ENCODE data around the gene FGF12. TPM values are rescaled to one million over a fixed set of nuclear protein-coding genes. Genes with fewer than 3 reads are reported as not detected.
"Not testable (repeated sequence)": the region's sequence is repeated elsewhere in the genome, so short reads cannot be mapped to it uniquely, and the experiment has no call there.

The FGF12 gene
- total RNA-seq, result 0.63 TPM

DNA sequence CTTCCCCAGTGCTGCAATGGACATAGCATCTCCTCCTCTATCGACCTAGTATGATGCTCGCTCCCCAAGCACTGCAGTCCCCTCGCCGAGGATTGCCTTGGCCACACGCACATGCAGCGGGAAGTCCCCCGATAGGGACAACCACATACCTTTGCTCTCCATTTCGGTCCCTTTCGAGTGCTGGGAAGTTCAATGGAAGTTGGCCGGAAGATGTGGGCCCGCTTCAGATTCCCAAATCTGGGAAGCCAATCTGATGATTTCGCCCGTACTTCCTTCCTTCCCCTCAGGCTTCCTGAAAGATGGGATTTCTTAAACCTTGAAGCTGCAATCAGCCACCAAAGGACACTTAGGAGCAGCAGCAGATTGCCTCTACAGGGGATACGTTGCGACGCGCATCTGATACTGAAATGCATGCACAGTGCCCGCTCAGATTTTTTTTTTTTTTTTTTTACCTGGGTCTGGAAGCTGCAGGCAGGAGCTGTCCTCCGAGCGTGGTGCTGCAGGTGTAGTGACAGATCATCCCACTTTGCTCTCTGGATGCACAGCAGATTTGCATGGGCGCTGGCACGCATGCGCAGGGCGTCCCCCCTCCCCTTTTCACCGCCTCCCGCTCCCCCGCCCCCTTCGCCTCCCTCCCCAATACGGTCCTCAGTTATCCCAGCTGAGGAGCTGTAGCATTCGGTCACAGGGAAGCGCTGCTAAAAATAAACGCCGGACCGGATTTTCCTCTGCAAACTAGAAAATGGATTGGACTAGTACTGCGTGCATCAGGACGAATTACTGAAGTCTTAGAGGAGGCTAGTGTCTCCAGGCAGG is at the start of gene FGF12:
TSS of gene FGF12 (minus strand) at position 510 of the 816 bp plus-strand sequence.
- ATAC-seq (peak; percentile 80), DNase-seq (ENCODE audit: low spot score) (peak; percentile 49)

DNA sequence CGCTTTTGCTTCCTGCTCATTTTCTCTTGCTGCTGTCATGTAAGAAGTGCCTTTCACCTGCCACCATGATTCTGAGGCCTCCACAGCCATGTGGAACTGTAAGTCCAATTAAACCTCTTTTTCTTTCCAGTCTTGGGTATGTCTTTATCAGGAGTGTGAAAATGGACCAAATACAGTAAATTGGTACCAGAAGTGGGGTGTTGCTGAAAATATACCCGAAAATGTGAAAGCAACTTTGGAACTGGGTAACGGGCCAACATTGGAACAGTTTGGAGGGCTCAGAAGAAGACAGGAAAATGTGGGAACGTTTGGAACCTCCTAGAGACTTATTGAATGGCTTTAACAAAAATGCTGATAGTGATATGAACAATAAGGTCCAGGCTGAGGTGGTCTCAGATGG is 47.0 kb upstream of the FGF12 start:
- ATAC-seq, result not testable (repeated sequence)

GRCh38 chr3:192772240-192772894 is 45.0 kb upstream of the FGF12 start:
- DNase-seq (ENCODE audit: low spot score) (peak; percentile 65), ATAC-seq (peak; percentile 100)

More for the DNA sequence above, 47.0 kb upstream of the FGF12 start:
- DNase-seq (ENCODE audit: low spot score), result not testable (repeated sequence)

- ATAC-seq, result no peak
- no peak for DNase-seq (ENCODE audit: low spot score)
Measured at GRCh38 chr3:192758654-192759053, 31.3 kb upstream of the FGF12 start.

DNA sequence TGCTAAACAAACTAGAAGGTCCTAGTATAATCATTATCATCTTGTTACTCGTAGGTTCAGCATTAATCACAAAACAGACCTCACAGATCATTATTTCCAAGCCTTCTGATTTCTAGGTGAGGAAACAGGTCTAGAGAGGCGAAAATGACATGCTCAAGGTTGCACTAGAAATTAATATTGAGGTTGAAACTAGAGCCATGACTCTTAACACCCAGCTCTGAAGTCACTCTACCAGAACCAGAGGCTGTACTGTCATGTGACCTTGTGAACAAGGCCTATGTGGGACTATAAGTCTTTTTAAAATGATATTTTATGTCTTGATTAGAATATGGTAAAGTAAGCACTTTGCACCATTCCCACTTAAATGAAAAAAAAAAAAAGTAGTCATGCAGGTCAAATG is 23.8 kb upstream of the FGF12 start:
- ATAC-seq (no peak), DNase-seq (ENCODE audit: low spot score) (no peak)

DNA sequence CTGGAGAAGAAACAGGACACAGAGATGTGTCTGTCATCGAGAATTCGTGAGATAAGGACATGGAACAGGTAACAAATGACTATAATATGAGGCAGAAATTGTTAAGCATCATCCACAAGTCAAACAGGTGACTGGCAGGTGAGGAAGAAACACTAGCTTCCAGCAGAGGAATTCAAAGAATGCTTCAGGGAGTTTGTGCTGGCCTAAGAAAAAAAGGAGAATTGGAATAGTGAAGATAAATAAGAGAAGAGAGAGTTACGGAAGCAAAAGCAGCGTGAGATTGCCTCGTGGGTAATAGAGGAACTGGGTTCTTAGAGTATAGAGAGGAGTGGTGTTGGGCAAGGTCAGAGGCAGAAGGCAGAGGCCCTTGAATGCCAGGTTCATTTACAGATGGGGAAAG is 22.9 kb upstream of the FGF12 start:
- DNase-seq (ENCODE audit: low spot score) (no peak), ATAC-seq (no peak)

GRCh38 chr3:192747746-192748145 is 20.4 kb upstream of the FGF12 start:
- no peak for ATAC-seq
- DNase-seq (ENCODE audit: low spot score), result no peak

DNA sequence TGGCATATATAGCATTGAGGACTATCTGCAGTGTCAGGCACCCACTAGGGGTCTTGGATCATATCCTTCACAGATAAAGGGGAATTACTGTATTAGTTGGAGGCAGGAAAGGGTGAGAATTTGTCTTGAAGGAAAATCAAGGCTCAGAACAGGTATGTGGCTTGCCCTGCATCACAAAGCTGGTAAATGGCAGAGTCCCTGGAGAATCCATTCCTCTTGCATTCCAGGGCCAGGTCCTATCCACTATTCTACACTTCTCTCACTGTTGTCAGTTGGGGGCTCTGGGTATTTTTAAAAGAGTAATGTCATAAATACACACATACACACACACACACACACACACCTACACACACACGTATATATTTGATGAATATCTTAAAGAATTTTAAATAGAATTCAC is 19.8 kb upstream of the FGF12 start:
- ATAC-seq (no peak), DNase-seq (ENCODE audit: low spot score) (no peak)

DNA sequence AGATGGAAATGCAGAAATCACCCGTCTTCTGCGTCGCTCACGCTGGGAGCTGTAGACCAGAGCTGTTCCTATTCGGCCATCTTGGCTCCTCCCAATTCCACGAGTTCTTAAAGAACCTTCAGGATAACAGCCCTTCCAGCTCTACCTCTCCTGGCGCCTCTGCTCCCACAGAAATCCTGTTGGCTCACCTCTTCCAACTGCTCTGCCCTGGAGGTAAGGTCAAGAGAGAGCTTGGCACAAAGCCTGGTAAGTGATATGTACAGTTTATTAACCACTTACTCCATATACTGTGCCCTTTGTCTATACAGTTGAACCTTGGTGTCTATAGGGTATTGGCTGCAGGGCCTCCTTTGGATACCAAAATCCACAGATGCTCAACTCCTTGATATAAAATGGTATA is 17.8 kb upstream of the FGF12 start:
- DNase-seq (ENCODE audit: low spot score) (no peak), ATAC-seq (no peak)

DNA sequence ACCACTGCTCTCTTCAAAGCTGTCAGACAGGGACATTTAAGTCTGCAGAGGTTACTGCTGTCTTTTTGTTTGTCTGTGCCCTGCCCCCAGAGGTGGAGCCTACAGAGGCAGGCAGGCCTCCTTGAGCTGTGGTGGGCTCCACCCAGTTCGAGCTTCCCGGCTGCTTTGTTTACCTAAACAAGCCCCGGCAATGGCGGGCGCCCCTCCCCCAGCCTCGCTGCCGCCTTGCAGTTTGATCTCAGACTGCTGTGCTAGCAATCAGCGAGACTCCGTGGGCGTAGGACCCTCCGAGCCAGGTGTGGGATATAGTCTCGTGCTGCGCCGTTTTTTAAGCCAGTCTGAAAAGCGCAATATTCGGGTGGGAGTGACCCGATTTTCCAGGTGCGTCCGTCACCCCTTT is 17.3 kb upstream of the FGF12 start:
- ATAC-seq; DNase-seq (ENCODE audit: low spot score): not testable (repeated sequence)

DNA sequence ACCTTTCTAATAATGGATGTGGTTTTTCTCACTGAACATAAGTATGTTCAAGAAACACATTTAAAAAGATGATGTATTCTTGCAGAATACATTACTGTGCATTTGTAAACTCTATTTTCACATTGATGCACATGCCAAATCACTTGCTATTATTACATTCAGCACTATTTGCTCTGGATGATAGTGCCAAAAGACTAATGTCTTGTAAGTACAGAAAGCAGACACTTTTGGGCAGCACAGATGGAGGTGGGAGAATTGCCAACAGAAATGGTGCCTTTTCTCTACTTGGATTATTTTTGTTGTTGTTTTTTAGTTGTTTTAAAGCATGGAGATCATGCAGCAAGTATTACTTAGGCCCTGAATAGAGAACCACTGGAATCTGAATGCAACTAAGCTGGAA is 10.2 kb upstream of the FGF12 start:
- ATAC-seq (no peak), DNase-seq (ENCODE audit: low spot score) (no peak)

DNA sequence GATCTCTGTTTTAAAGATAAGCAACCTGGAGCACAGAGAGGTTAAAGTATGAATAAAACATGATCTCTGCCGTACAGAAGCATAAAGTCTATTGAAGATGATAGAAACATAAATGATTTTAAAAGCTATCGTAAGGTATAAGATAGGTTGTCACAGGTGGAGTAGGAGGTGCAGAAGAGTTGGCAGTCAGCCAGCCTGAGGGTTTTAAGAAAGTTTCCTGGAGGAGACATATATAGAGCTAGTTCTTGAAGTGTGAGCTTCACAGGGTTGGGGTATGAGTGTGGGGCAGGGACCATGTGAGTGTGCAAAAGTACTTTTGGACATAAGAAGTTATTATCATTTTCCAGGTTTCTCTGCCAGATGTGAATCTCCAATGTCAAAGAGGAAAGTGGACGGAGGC is 3.9 kb upstream of the FGF12 start:
- ATAC-seq (no peak), DNase-seq (ENCODE audit: low spot score) (no peak)

GRCh38 chr3:192726385-192726784 is 956 bp downstream of the FGF12 start:
- DNase-seq (ENCODE audit: low spot score), result no peak
- no peak for ATAC-seq

DNA sequence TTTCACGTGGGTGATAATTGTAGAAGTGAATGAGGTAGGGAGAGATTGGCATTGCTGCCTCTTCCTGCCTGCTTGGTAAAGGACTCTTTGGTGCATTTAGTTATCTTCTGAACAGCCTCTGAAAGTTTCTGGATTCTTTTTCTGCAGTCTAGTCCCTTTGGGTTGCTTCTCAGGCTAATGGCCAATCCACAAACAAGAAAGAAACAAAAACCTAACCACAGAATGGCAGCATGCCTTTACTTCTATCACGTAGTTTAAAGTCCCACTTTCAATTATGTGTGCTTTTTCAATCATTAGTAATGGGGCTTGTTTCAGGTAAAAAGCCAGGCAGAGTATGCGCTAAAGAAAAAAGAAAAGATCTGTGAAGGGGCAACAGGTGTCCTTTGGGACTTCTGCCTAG is 7.4 kb downstream of the FGF12 start:
- ATAC-seq (no peak), DNase-seq (ENCODE audit: low spot score) (no peak)

GRCh38 chr3:192718156-192718555 is 9.2 kb downstream of the FGF12 start:
- ATAC-seq (no peak), DNase-seq (ENCODE audit: low spot score) (no peak)

- DNase-seq (ENCODE audit: low spot score) (no peak), ATAC-seq (no peak)
Measured at GRCh38 chr3:192715126-192715525, 12.2 kb downstream of the FGF12 start.

GRCh38 chr3:192711126-192711525 is 16.2 kb downstream of the FGF12 start:
- ATAC-seq; DNase-seq (ENCODE audit: low spot score): not testable (repeated sequence)

- no peak for ATAC-seq
Measured at GRCh38 chr3:192710366-192710765, 17.0 kb downstream of the FGF12 start.

DNA sequence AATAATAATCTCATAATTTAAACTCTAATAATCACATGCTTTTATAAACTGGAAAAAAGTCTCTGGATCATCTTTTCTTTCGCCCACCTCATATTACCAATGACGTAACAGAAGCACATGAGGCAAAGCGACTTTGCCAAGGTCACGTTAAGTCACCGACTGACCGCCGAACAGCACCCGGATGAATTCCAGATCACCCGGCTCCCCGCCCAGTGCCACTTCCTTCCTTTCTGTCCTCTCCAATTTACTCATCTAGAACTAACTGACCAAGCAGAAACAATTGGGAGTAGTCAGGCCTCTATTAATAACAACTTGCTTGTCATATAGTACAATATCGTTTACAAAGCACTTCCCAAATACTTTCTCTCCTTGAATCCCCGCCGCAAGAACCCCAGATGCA is 21.1 kb downstream of the FGF12 start:
- ATAC-seq (no peak), DNase-seq (ENCODE audit: low spot score) (no peak)

More at GRCh38 chr3:192710366-192710765, 17.0 kb downstream of the FGF12 start:
- no peak for DNase-seq (ENCODE audit: low spot score)

DNA sequence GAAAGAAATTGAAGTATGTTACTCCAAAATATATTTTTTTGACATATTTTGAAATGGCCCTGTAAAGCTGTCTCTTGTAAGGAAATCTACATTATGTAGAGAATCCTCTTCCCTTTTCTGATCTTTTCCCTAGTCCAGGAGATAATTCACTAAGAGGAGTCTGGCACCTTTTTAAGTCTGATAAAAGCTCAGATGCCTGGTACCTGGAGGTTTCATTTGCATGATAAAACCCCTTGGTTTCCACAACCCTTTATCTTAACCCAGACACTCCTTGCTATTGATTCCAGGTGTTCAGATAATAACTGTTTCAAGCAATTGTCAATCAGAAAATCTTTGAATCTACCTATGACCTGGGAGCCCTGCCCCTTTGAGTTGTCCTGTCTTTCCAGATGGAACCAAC is 26.5 kb downstream of the FGF12 start:
- ATAC-seq, result no peak
- no peak for DNase-seq (ENCODE audit: low spot score)

DNA sequence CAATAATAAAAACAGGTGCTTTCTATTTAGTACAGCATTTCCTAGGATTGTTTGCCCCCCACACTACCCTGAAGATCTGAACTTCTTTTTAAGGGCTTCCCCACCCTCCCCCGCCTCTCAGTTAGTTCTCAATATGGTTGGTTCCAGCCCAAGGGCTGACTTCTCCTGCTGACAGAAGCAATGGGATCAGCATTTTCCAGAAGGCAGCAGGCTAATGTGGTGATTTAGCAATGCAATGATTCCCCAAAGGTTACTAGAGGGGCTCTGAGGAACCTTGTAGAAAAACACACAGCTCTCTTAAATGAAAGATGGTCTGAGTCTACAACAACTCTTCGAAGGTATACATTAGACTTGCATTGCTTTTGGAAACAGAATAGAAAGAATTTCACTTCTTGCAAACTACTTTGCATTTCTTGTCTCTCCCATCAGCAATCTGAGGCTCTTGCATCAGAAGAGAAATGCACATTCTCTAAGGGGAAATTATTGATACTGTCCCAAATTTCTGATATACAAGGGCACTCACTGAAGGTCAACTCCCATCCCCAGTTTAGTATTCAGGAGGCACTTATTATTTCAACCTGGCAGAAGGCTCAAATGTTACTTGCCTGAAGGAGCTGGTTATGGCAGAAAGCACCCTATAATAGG is 30.3 kb downstream of the FGF12 start:
- DNase-seq (ENCODE audit: low spot score) (no peak), ATAC-seq (no peak)
